Ovary (tissue), 3 donors: ENCODE data around the gene MRPL58.

Source experiments
- CTCF ChIP-seq, 3 donors: fragments of 450-650 bp in 2 of 3; fragments of 200-600 bp in 1 of 3; IDR thresholded peaks; one replicate each; pipeline versions ENCODE4 v1.5.1 to v1.8.0; 2016 to 2022; ENCODE audit warnings: antibody characterized with exemption in 3 of 3, mild to moderate bottlenecking in 1 of 3
- POLR2A ChIP-seq: fragments of 450-650 bp; IDR thresholded peaks from one replicate; pipeline ENCODE4 v1.6.1; 2017; ENCODE audit warnings: antibody characterized with exemption, mild to moderate bottlenecking, moderate library complexity
- donor health status: DM: no; HTN: no; CAD: no.

- TF ChIP-seq POLR2A (no peak), CTCF (IDR thresholded peaks at IDR 0.05) (no peak)
Observed at GRCh38 chr17:74995847-74996246, 16.6 kb upstream of the MRPL58 start.
